Endodermal cell (in vitro differentiated cells): ENCODE measurements around the gene CDK1. TPM values are rescaled to one million over a fixed set of nuclear protein-coding genes. Genes with fewer than 3 reads are reported as not detected.
"Not testable (repeated sequence)": the region's sequence is repeated elsewhere in the genome, so short reads cannot be mapped to it uniquely, and the experiment has no call there.

Experiments
- DNase-seq: peaks from one replicate; pipeline ENCODE4 v3.0.0-alpha.2; 2017
- H3K27ac ChIP-seq: 2 replicates; pipeline ENCODE4 v1.5.1; 2013; ENCODE audit warnings: mild to moderate bottlenecking, low read depth, low read length, moderate library complexity
- H3K27me3 ChIP-seq: 2 replicates; pipeline ENCODE4 v1.6.1; 2013; ENCODE audit warnings: mild to moderate bottlenecking, low read length, moderate library complexity; ENCODE audit not compliant: insufficient read depth, control insufficient read depth, poor library complexity, severe bottlenecking
- H3K36me3 ChIP-seq: 2 replicates; pipeline ENCODE4 v1.7.0; 2013; ENCODE audit warnings: mild to moderate bottlenecking, low read length, moderate library complexity; ENCODE audit not compliant: control insufficient read depth, insufficient read depth
- H3K4me1 ChIP-seq: one replicate; pipeline ENCODE4 v1.7.0; 2013; ENCODE audit warnings: low read length; ENCODE audit not compliant: control insufficient read depth, insufficient read depth
- H3K4me3 ChIP-seq: 2 replicates; pipeline ENCODE4 v1.5.1; 2013; ENCODE audit warnings: mild to moderate bottlenecking, low read length, moderate library complexity
- H3K9ac ChIP-seq: 2 replicates; pipeline ENCODE4 v1.6.1; 2013; ENCODE audit warnings: mild to moderate bottlenecking, low read length, moderate library complexity; ENCODE audit not compliant: poor library complexity, severe bottlenecking; ENCODE audit errors: extremely low read depth
- H3K9me3 ChIP-seq: 2 replicates; pipeline ENCODE4 v1.6.1; 2013; ENCODE audit warnings: mild to moderate bottlenecking, low read length, moderate library complexity; ENCODE audit not compliant: control insufficient read depth
- H3K27ac Mint-ChIP-seq: 2 replicates; pipeline ENCODE4 v1.8.0; 2020; ENCODE audit warnings: mixed read lengths
- H3K27me3 Mint-ChIP-seq: 2 replicates; pipeline ENCODE4 v1.8.0; 2021; ENCODE audit warnings: mild to moderate bottlenecking, mixed read lengths; ENCODE audit not compliant: insufficient read depth
- H3K36me3 Mint-ChIP-seq: 2 replicates; pipeline ENCODE4 v1.8.0; 2020; ENCODE audit warnings: low read depth, mixed read lengths
- H3K4me1 Mint-ChIP-seq: 2 replicates; pipeline ENCODE4 v1.8.0; 2020; ENCODE audit warnings: mixed read lengths
- H3K4me3 Mint-ChIP-seq: 2 replicates; pipeline ENCODE4 v1.8.0; 2020; ENCODE audit warnings: mild to moderate bottlenecking, moderate library complexity, mixed read lengths
- H3K9me3 Mint-ChIP-seq: 2 replicates; pipeline ENCODE4 v1.8.0; 2020; ENCODE audit warnings: mild to moderate bottlenecking, mixed read lengths
- WGBS, 2 experiments: methylation state at CpG; one replicate each; pipeline versions ENCODE4 v1.1.5 to v1.1.7; 2013; ENCODE audit warnings: missing lambda C conversion rate in 2 of 2, mixed read lengths in 1 of 2; ENCODE audit not compliant: insufficient coverage in 1 of 2, insufficient read length in 1 of 2; 5-methylcytosine and 5-hydroxymethylcytosine counted together
- total RNA-seq, 2 donors: library from RNA; stranded (reverse); fragmentation: NEBNext Ultra II Directional in 1 of 2; extraction: Animal tissue kit (Norgen Biotek cat#: 25700) in 1 of 2; gene quantifications; 2 replicates in 1 of 2; 3 replicates in 1 of 2; pipeline ENCODE4 v1.2.1, GENCODE V29; 2021
- TF ChIP-seq, protein P1 (sequence below): fragments of 200-600 bp; sonication (generic); conservative IDR thresholded peaks from 2 replicates; pipeline ENCODE4 v1.5.0; 2021; ENCODE audit warnings: antibody characterized with exemption, mild to moderate bottlenecking

Gene CDK1
- total RNA-seq, 2 donors from 2014 or later = 78.3 to 145 TPM

GRCh38 chr10:60825520-60825919 is 47.2 kb downstream of the CDK1 start:
- Mint-ChIP-seq H3K9me3 (no peaks in the 10 kb centered on the region), H3K36me3 (no peaks in the 10 kb centered on the region), H3K27ac (no peak overlapping the region), H3K4me3 (no peak overlapping the region), H3K4me1 (peaks cover 2% of the 10 kb centered on the region), H3K27me3 (no peaks in the 10 kb centered on the region)
- 88 to 92% methylated on average over 2 to 4 of the region's 4 CpGs for WGBS, 2 experiments
- Histone ChIP-seq H3K36me3 (no peaks in the 10 kb centered on the region), H3K9ac (no peak overlapping the region), H3K27ac (no peak overlapping the region), H3K4me3 (no peak overlapping the region), H3K4me1 (peaks cover 3% of the 10 kb centered on the region), H3K9me3 (no peaks in the 10 kb centered on the region), H3K27me3 (no peaks in the 10 kb centered on the region)
- DNase-seq = no peak
- TF ChIP-seq, protein P1, sequence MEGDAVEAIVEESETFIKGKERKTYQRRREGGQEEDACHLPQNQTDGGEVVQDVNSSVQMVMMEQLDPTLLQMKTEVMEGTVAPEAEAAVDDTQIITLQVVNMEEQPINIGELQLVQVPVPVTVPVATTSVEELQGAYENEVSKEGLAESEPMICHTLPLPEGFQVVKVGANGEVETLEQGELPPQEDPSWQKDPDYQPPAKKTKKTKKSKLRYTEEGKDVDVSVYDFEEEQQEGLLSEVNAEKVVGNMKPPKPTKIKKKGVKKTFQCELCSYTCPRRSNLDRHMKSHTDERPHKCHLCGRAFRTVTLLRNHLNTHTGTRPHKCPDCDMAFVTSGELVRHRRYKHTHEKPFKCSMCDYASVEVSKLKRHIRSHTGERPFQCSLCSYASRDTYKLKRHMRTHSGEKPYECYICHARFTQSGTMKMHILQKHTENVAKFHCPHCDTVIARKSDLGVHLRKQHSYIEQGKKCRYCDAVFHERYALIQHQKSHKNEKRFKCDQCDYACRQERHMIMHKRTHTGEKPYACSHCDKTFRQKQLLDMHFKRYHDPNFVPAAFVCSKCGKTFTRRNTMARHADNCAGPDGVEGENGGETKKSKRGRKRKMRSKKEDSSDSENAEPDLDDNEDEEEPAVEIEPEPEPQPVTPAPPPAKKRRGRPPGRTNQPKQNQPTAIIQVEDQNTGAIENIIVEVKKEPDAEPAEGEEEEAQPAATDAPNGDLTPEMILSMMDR = no peak

DNA sequence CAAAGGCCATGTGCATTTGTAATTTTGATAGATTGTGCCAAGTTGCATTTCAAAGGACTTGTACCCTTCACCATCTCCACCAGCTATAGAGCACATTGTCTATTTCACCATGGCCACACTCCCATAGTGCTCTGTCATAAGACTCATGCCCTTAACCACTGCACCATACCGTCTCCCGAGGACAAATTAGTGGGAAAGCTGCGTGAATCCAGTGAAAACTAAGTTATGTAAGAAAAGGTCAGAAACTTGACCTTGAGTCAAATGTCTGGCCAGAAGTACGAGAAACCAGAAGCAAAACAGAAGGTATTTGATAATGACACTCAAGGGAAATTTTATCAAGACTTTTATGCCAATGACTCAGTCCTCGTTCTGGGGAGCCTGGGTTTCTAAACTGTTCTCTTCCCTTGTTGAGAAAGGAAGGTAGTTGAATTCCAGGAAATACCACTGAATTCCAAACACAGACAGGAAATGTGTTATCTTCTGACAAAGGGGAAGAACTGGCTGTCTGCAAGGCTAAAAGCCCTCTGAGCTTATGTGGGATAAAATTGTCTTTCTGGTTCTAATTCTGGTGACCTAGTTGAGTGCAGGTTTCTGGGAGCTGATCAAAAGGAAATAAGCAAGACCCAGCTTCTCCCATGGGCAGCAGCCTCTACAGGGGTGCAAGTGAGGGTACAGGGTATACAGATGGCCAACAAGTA is 49.7 kb downstream of the CDK1 start:
- Mint-ChIP-seq H3K9me3 (no peaks in the 10 kb centered on the region), H3K4me3 (no peak overlapping the region), H3K36me3 (no peaks in the 10 kb centered on the region), H3K27ac (no peak overlapping the region), H3K27me3 (no peaks in the 10 kb centered on the region), H3K4me1 (peaks cover 2% of the 10 kb centered on the region)
- 89 to 93% methylated on average over 2 to 5 of the region's 5 CpGs for WGBS, 2 experiments
- Histone ChIP-seq H3K27ac (no peak overlapping the region), H3K4me3 (no peak overlapping the region), H3K9me3 (no peaks in the 10 kb centered on the region), H3K27me3 (no peaks in the 10 kb centered on the region), H3K4me1 (peaks cover 3% of the 10 kb centered on the region), H3K36me3 (no peaks in the 10 kb centered on the region), H3K9ac (no peak overlapping the region)
- TF ChIP-seq, protein P1 = no peak
- DNase-seq = no peak

DNA sequence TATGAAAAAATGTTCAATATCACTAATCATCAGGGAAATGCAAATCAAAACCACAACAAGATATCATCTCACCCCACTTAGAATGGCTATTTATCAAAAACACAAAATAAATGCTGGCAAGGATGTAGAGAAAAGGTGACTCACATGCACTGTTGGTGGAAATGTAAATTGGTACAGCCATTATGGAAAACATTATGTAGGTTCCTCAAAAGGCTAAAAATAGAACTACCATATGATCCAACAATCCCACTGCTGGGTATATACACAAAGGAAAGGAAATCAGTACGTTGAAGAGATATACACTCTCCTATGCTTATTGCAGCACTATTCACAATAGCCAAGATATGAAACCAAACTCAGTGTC is 50.2 kb downstream of the CDK1 start:
- H3K4me1 Mint-ChIP-seq = peaks cover 2% of the 10 kb centered on the region
- no peak overlapping the region for H3K27ac ChIP-seq
- 100% methylated on average over 1 of the region's 1 CpG for WGBS, 2 experiments

GRCh38 chr10:60832136-60832535 is 53.9 kb downstream of the CDK1 start:
- H3K9ac ChIP-seq, H3K4me1 Mint-ChIP-seq, H3K36me3 Mint-ChIP-seq, DNase-seq, H3K27ac Mint-ChIP-seq, H3K4me3 ChIP-seq, H3K27me3 ChIP-seq, H3K27me3 Mint-ChIP-seq, H3K27ac ChIP-seq, H3K36me3 ChIP-seq, H3K4me1 ChIP-seq, H3K9me3 ChIP-seq, H3K9me3 Mint-ChIP-seq, H3K4me3 Mint-ChIP-seq: not testable (repeated sequence)
- 90 to 100% methylated on average over 4 of the region's 4 CpGs for WGBS, 2 experiments

More for the DNA sequence above, 50.2 kb downstream of the CDK1 start:
- Histone ChIP-seq H3K9ac (no peak overlapping the region), H3K4me3 (no peak overlapping the region), H3K27me3 (no peaks in the 10 kb centered on the region), H3K4me1 (peaks cover 3% of the 10 kb centered on the region), H3K36me3 (no peaks in the 10 kb centered on the region), H3K9me3 (no peaks in the 10 kb centered on the region)
- Mint-ChIP-seq H3K4me3 (no peak overlapping the region), H3K27me3 (no peaks in the 10 kb centered on the region), H3K9me3 (no peaks in the 10 kb centered on the region), H3K36me3 (no peaks in the 10 kb centered on the region), H3K27ac (no peak overlapping the region)
- DNase-seq = no peak
- TF ChIP-seq, protein P1 = no peak
